IMR-90 (cell line): ENCODE measurements around the gene CLEC9A. TPM values are rescaled to one million over a fixed set of nuclear protein-coding genes. Genes with fewer than 3 reads are reported as not detected.

ENCODE experiments used
- ATAC-seq: fragments of 200-7000 bp; cut with Tn5 transposase; 2 replicates; pipeline ENCODE4 v1.9.1; 2020; ENCODE audit warnings: low read depth, mild to moderate bottlenecking, moderate library complexity
- BruUV-seq: library from RNA; stranded (reverse); fragments of 400-500 nt; replicated peaks from 2 replicates; lab custom pipeline; 2021; lab: Mats Ljungman, UMichigan
- CTCF ChIA-PET: fragments of 300-600 bp; formaldehyde crosslinking; extraction: SDS; loops from one replicate; lab custom pipeline; 2021; ENCODE audit warnings: antibody characterized with exemption; lab: Yijun Ruan, JAX
- POLR2A ChIA-PET: fragments of 300-600 bp; sonication (Branson Sonifier 250); formaldehyde crosslinking; loops from one replicate; lab custom pipeline; 2022; ENCODE audit warnings: antibody characterized with exemption; ENCODE audit not compliant: unreplicated experiment; lab: Charles Lee
- DNase-seq: peaks from one replicate; pipeline ENCODE4 v3.0.0; 2013
- H2AFZ ChIP-seq: replicated peaks from 2 replicates; pipeline ENCODE3; 2013; ENCODE audit warnings: low read length, mild to moderate bottlenecking; ENCODE audit not compliant: poor library complexity
- H2AK5ac ChIP-seq: 2 replicates; pipeline ENCODE4 v1.6.1; 2013; ENCODE audit warnings: low read depth, low read length, inconsistent platforms
- H2AK9ac ChIP-seq: replicated peaks from 2 replicates; pipeline ENCODE3; 2013; ENCODE audit warnings: mild to moderate bottlenecking, low read depth, low read length, moderate library complexity; ENCODE audit not compliant: poor library complexity
- H2BK120ac ChIP-seq: 2 replicates; pipeline ENCODE4 v1.6.1; 2013; ENCODE audit warnings: low read depth, low read length, inconsistent platforms
- H2BK15ac ChIP-seq: 3 replicates; pipeline ENCODE4 v1.6.1; 2013; ENCODE audit warnings: low read depth, low read length, inconsistent platforms
- H2BK20ac ChIP-seq: 2 replicates; pipeline ENCODE4 v1.6.1; 2013; ENCODE audit warnings: low read depth, mild to moderate bottlenecking, inconsistent platforms, low read length, moderate library complexity
- H2BK5ac ChIP-seq: 2 replicates; pipeline ENCODE4 v1.6.1; 2013; ENCODE audit warnings: mild to moderate bottlenecking, low read depth, low read length, inconsistent platforms; ENCODE audit not compliant: poor library complexity, severe bottlenecking
- H3K14ac ChIP-seq: replicated peaks from 2 replicates; pipeline ENCODE4 v1.6.1; 2013; ENCODE audit warnings: low read depth, low read length, inconsistent platforms
- H3K18ac ChIP-seq: 2 replicates; pipeline ENCODE4 v1.6.1; 2013; ENCODE audit warnings: low read depth, low read length, control low read depth
- H3K23ac ChIP-seq: 2 replicates; pipeline ENCODE4 v1.6.1; 2013; ENCODE audit warnings: low read depth, low read length, inconsistent platforms
- H3K27ac ChIP-seq: 2 replicates; pipeline ENCODE4 v1.5.1; 2013; ENCODE audit warnings: mild to moderate bottlenecking, control low read depth, low read length; ENCODE audit not compliant: insufficient read depth
- H3K27me3 ChIP-seq: 2 replicates; pipeline ENCODE4 v1.6.1; 2013; ENCODE audit warnings: low read length; ENCODE audit not compliant: control insufficient read depth, insufficient read depth
- H3K36me3 ChIP-seq: 2 replicates; pipeline ENCODE4 v1.6.1; 2013; ENCODE audit warnings: low read length, mixed read lengths; ENCODE audit not compliant: control insufficient read depth, insufficient read depth
- H3K4ac ChIP-seq: 2 replicates; pipeline ENCODE4 v1.6.1; 2013; ENCODE audit warnings: low read depth, low read length, inconsistent platforms
- H3K4me1 ChIP-seq: 2 replicates; pipeline ENCODE4 v1.6.1; 2013; ENCODE audit warnings: low read length, mixed read lengths; ENCODE audit not compliant: control insufficient read depth, insufficient read depth
- H3K4me2 ChIP-seq: 2 replicates; pipeline ENCODE4 v1.6.1; 2013; ENCODE audit warnings: low read depth, mild to moderate bottlenecking, control low read depth, low read length, moderate library complexity
- H3K4me3 ChIP-seq: 2 replicates; pipeline ENCODE4 v1.5.1; 2013; ENCODE audit warnings: low read depth, mild to moderate bottlenecking, control low read depth, low read length, moderate library complexity; ENCODE audit not compliant: insufficient read depth
- H3K56ac ChIP-seq: 2 replicates; pipeline ENCODE4 v1.6.1; 2013; ENCODE audit warnings: low read length, inconsistent platforms; ENCODE audit not compliant: insufficient read depth; ENCODE audit errors: extremely low read depth
- H3K79me1 ChIP-seq, 2 experiments: 2 replicates each; pipeline ENCODE4 v1.6.1; 2013; ENCODE audit warnings: low read length in 2 of 2, inconsistent platforms in 1 of 2, low read depth in 1 of 2
- H3K9ac ChIP-seq: 2 replicates; pipeline ENCODE4 v1.6.1; 2013; ENCODE audit warnings: low read depth, low read length, control low read depth
- H3K9me1 ChIP-seq: 2 replicates; pipeline ENCODE4 v1.6.1; 2013; ENCODE audit warnings: low read length, inconsistent platforms; ENCODE audit not compliant: insufficient read depth
- H3K9me3 ChIP-seq: 2 replicates; pipeline ENCODE4 v1.6.1; 2013; ENCODE audit warnings: low read length; ENCODE audit not compliant: control insufficient read depth, insufficient read depth
- H4K20me1 ChIP-seq: 2 replicates; pipeline ENCODE4 v1.6.1; 2013; ENCODE audit warnings: low read length, inconsistent platforms; ENCODE audit not compliant: insufficient read depth
- H4K5ac ChIP-seq: 2 replicates; pipeline ENCODE4 v1.6.1; 2013; ENCODE audit warnings: mild to moderate bottlenecking, low read depth, low read length, control low read depth
- H4K8ac ChIP-seq, 2 experiments: 2 replicates each; pipeline ENCODE4 v1.6.1; 2013; ENCODE audit warnings: low read depth in 2 of 2, low read length in 2 of 2, control low read depth in 1 of 2, inconsistent platforms in 1 of 2
- H4K91ac ChIP-seq: 2 replicates; pipeline ENCODE4 v1.6.1; 2013; ENCODE audit warnings: low read depth, low read length, inconsistent platforms; ENCODE audit not compliant: insufficient read depth
- BHLHE40 ChIP-seq: fragments of 150-350 bp; IDR thresholded peaks from 2 replicates; pipeline ENCODE4 v1.6.1; 2016; ENCODE audit warnings: mild to moderate bottlenecking, low read depth, low read length
- CHD1 ChIP-seq: IDR thresholded peaks from 2 replicates; pipeline ENCODE4 v1.6.1; 2012; ENCODE audit warnings: low read depth, low read length, improper control_type of control experiment
- CTCF ChIP-seq: conservative IDR thresholded peaks from 2 replicates; pipeline ENCODE4 v1.5.1; 2012; ENCODE audit warnings: mild to moderate bottlenecking, low read depth, low read length, improper control_type of control experiment
- MAFK ChIP-seq: IDR thresholded peaks from 2 replicates; pipeline ENCODE4 v1.6.1; 2012; ENCODE audit warnings: low read depth, low read length, improper control_type of control experiment
- MAZ ChIP-seq: IDR thresholded peaks from 2 replicates; pipeline ENCODE4 v1.6.1; 2012; ENCODE audit warnings: low read depth, mild to moderate bottlenecking, low read length, improper control_type of control experiment, moderate library complexity, borderline replicate concordance
- MXI1 ChIP-seq: IDR thresholded peaks from 2 replicates; pipeline ENCODE4 v1.6.1; 2012; ENCODE audit warnings: low read depth, mild to moderate bottlenecking, low read length, moderate library complexity, borderline replicate concordance
- WGBS, 2 experiments: methylation state at CpG; one replicate each; pipeline versions ENCODE4 v1.1.5 to v1.1.7; 2013; ENCODE audit warnings: missing lambda C conversion rate in 2 of 2; ENCODE audit not compliant: insufficient read length in 1 of 2; ENCODE audit errors: extremely low coverage in 2 of 2; 5-methylcytosine and 5-hydroxymethylcytosine counted together
- dilution Hi-C: fragments of 300-500 bp; cut with HindIII; formaldehyde crosslinking; loops from one replicate; pipeline ENCODE4 v1.14.3; 2018; ENCODE audit warnings: low sequenced_read_pairs; ENCODE audit not compliant: unreplicated experiment
- in situ Hi-C: fragments of 300-500 bp; cut with MboI; formaldehyde crosslinking; loops from 3 replicates; pipeline ENCODE4 v1.14.3; 2019; ENCODE audit warnings: low sequenced_read_pairs, inconsistent platforms, mixed read lengths
- intact Hi-C: fragments of 100-400 bp; cut with micrococcal nuclease; formaldehyde crosslinking; loops from 2 replicates; pipeline ENCODE4 v1.10.0; 2022
- polyA plus RNA-seq, 3 experiments: library from polyadenylated mRNA; depleted of rRNA; stranded (reverse); fragments of >200 nt; gene quantifications; 2 replicates each; pipeline ENCODE4 v1.2.3, GENCODE V29; 2012; ENCODE audit warnings: low replicate concordance in 1 of 3
- total RNA-seq: library from RNA; depleted of rRNA; stranded (reverse); fragments of >200 nt; gene quantifications from 2 replicates; pipeline ENCODE4 v1.2.3, GENCODE V29; 2012

CLEC9A gene
- total and polyA plus RNA-seq, 2 of the 4 experiments (the other 2 are of a cell fraction): not detected

GRCh38 chr12:10095971-10096370, 65.5 kb downstream of the CLEC9A start:
- Histone ChIP-seq H4K20me1 (no peaks in the 10 kb centered on the region), H3K9me3 (no peaks in the 10 kb centered on the region), H2AK9ac (no peak overlapping the region), H2BK120ac (no peak overlapping the region), H2AFZ (no peak overlapping the region), H3K4ac (no peak overlapping the region), H3K9ac (no peak overlapping the region), H2BK15ac (no peak overlapping the region), H3K27me3 (no peaks in the 10 kb centered on the region), H3K4me2 (no peak overlapping the region), H3K4me1 (no peaks in the 10 kb centered on the region), H3K4me3 (no peak overlapping the region), H2BK20ac (no peak overlapping the region), H3K36me3 (no peaks in the 10 kb centered on the region), H3K23ac (no peak overlapping the region), H3K18ac (no peak overlapping the region), H4K5ac (no peak overlapping the region), H2BK5ac (no peak overlapping the region), H3K9me1 (no peaks in the 10 kb centered on the region), H3K56ac (no peak overlapping the region), H4K91ac (no peak overlapping the region), H3K14ac (no peak overlapping the region), H2AK5ac (no peak overlapping the region), H3K79me1 (no peaks in the 10 kb centered on the region), H4K8ac (no peak overlapping the region), H3K27ac (no peak overlapping the region)
- 64% methylated on average over 2 of the region's 3 CpGs; no CpG with 5 or more reads in 1 of the 2 experiments for WGBS, 2 experiments
- BruUV-seq: no TSS peak
- in situ Hi-C loops: no loop called here
- dilution Hi-C loops: no loop called here
- DNase-seq: no peak
- TF ChIP-seq CHD1: no peak
- TF ChIP-seq MAZ: no peak
- TF ChIP-seq CTCF: no peak
- TF ChIP-seq BHLHE40: no peak
- no peak for TF ChIP-seq MXI1
- TF ChIP-seq MAFK: no peak
- intact Hi-C loops: no loop called here
- ATAC-seq: no peak
- ChIA-PET CTCF (no interaction called here), POLR2A (no interaction called here)
